HG02884 (cell line): ENCODE data around the gene RNF215.

Experiments used
- ATAC-seq: cut with Tn5 transposase; IDR thresholded peaks from one replicate; pipeline ENCODE4 v1.9.1; 2021; ENCODE audit warnings: mild to moderate bottlenecking, moderate library complexity; ENCODE audit not compliant: unreplicated experiment

RNF215 gene

DNA sequence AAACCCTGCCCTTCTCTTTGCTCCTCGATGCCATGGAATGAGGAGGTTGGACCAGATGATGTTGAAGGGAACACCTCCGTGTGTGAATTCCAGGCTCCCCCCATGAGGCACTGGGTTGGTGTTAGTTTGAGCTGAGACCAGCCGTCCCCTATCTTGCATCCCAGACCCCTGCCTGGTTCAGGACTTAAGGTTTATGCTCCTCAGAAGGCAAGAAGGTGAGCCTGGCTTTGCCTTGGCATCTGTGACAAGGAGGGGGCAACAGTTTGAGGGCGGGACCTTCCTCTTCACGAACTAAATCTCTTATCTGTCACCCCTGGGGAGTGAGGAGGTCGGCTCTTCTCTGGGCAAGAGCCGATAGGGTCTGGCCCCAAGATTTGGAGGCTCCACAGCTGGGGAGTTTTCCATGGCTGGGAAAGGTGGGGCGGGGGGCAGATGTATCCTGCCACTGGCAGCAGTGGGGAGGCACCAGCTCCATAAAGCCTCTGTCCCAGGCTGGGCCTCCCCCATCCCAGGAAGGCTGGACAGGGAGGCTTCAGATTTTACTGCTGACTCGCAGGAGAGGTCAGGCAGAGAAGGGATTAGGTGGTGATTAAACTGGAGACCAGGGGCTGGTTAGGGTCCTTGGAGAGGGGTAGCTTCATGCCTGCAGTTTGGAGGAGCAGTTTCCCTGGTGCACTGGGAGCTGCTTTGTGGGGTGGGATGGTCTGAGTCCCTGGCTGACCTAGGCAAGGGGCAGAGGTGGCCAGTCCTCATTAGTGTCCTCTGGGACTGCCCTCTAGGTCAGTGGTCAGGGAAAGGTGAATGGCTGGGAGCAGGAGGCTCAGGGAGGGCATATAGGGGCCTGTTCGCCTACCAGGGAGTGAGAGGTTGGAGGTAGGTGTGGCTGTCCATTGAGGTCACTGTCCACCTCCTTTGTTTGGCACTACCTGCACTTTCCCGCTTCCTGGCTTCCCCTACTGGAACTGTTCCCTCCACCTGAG is 10.7 kb upstream of the RNF215 start:
- no peak for ATAC-seq

- no peak for ATAC-seq
Observed at GRCh38 chr22:30396871-30397655, 9.9 kb upstream of the RNF215 start, which contains the start of gene SEC14L2. Gene SEC14L2 (plus strand): TSS chr22:30397018. CDS start chr22:30397117, 99 bp downstream.

GRCh38 chr22:30393885-30394284 is 6.7 kb upstream of the RNF215 start:
- no peak for ATAC-seq

DNA sequence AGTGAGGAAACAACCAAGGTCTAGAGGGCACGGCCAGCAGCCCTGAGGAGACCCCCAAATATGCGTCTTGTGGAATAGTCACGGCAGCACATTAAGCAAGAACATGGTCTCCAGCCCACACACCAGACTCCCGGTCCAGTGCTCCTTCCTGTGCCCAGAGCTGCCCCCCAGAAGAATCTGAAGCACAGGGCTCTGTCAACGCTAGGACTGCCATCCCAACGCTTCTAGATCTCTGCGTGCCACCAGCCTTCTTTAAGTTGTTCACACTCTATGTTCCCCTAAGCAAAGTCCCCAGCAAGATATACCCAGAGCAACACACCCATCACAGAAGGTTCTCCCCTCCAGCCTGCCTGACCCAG is 6.1 kb upstream of the RNF215 start:
- ATAC-seq: no peak

DNA sequence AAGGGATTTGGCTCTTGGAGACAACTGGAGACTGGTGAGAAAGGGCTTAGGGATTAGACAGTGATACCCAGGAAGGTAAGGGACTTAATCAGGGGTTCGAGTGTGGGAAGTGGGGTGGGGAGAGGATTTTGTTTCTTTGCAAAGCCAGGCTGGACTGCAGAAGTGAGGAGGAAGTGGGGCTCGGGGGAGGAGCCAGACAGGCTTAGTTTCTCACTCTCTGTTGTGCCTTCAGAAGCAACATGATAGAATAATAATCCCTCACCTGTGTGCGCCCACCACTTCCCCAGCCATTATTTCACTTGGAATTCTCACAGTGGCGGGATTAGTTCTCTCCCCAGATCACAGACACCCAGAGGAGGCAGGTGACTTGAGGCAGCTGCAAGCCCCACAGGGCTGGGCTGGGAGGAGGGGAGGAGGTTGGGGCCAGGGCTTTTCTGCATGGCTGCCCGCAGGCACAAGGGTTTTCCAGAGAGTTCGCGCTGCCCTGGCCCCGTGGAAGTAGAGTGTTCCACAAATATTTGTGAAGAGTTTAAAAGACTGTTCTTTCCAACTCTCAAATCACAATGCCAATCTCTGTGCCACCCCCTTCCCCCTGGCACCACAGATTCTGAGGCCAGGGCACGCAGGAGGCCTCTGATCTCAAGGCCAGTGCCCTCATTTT is 5.6 kb upstream of the RNF215 start:
- no peak for ATAC-seq

DNA sequence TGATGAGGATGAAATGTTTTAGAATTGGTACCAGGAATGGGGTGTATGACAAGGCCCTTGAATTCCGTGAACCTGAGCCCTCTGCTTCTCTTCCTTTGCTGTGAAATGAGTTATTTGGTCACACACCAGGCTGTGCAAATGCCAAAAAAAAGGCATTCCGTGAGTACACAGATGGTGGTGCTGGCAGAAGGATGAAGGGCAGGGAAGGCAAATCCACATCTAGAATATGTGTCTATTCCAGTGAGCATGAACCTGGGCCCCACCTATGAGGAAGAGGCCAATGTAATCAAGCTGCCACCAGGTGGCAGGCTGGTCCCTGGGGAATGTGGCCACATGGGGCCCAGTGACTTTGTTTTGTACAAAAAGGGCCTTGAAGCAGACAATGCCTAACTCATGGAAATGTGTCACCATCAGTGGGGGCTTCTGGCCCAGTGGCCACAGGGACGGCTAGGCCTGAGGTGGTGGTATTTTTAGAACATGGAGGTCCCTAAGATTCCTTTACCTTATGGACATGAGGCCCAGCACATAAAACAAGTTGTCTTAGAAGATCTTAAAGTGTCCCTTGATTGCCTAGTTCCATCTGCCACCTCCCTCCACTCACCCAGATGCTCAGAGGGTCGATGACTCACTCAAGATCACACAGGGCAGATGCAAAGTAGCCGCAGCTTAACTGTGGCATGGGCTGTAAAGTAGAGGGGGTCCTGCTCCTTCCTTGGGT is 3.9 kb upstream of the RNF215 start:
- no peak for ATAC-seq

GRCh38 chr22:30386608-30386959 is 627 bp downstream of the RNF215 start:
- no peak for ATAC-seq

DNA sequence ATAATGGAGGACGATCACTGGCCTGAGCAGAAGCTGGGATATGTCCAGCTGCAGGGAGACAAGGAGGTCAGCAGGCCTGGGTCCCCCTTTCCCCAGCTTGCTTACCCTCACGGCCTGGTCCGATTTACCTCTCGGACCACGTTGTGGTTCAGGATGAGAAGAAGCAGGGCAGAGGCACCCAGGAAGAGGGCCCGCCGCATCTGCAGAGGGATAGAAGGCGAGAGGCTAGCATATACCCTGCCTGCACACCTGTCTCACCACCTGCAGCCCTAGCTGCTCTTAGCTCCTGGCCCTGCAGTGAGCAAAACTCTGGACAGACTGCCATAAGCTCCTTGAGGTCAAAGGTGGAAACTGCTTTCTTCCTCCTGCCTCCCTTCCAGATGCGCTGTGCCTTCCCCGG is 1.3 kb downstream of the RNF215 start:
- no peak for ATAC-seq

GRCh38 chr22:30383061-30383460 is 4.2 kb downstream of the RNF215 start:
- ATAC-seq: no peak

GRCh38 chr22:30382340-30382739 is 4.9 kb downstream of the RNF215 start:
- ATAC-seq: no peak

DNA sequence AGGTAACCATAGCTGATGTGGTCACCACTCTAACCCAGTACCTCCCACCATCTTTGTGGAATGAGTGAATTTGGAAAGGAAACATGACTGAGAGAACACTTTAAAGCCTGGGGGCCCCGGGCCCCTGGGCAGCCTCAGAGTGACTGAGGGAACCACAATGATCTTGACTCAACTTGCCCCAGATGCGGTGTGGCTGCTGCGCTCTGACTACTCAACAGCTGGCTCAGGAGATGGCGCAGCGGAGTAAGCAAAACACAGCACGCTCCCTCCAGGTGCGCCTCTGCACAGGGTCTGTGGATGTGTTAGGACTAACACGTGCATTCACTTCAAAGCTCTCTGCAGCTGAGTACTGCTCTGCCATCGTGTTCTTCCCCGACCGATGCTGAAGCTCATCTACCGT is 5.9 kb downstream of the RNF215 start:
- no peak for ATAC-seq

- ATAC-seq: no peak
Observed at GRCh38 chr22:30380011-30380410, 7.2 kb downstream of the RNF215 start.

DNA sequence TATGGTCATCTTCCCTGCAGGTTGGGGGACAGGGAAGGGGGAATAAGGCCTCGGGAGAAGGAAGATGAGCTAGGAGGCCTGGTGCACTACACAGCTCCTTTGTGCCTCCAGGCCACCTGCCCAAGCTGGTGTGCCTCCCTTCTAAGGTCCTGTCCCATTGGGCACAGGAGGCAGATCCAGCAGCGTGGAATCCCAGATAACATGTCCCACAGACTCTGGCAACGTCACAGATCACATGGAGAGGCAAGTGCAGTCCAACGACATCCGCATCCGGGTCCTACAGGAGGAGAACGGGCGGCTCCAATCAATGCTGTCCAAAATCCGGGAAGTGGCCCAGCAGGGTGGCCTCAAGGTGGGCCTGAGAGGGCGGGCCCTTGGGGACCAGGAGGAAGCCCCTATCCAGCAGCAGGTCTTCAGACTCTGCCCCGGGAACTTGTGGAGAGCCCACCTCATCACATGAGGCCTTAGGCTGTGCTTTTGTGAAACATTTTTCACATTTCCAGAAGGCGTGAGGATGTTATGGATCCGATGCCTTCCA is 11.8 kb downstream of the RNF215 start:
- ATAC-seq: no peak

- no peak for ATAC-seq
Observed at GRCh38 chr22:30373331-30374325, 13.6 kb downstream of the RNF215 start.

DNA sequence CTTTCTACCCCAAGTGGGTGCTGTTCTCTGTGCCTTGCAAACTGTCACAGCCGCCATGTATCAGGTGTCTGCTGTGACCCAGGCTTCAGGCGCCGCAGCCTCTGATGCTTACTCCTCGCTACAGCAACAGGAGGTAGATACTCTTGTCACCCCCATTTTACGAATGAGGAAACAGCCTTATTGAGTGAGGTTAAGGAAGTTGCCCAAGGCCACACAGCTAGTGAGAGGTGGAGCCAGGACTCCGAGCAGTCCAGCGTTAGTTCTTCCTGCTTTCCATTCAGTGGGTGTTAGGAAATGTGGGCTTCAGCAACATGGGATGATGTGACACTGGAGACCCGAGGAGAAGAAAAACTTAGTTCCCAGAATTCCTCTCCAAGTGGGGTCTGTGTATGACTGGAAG is 14.3 kb downstream of the RNF215 start:
- no peak for ATAC-seq

DNA sequence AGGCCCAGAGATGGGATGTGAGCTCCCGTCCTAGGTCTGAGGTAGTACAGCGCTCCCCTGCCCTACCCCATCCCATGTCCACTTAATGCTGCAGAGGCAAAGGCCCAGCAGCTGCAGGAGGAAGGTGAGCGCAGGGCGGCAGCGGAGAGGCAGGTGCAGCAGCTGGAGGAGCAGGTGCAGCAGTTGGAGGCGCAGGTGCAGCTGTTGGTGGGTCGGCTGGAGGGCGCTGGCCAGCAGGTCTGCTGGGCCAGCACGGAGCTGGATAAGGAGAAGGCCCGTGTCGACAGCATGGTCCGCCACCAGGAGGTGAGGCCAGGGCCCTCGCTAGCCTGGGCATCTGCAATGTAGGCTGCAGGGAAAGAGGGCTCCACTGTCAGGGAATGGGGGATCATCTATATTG is 15.2 kb downstream of the RNF215 start:
- no peak for ATAC-seq

DNA sequence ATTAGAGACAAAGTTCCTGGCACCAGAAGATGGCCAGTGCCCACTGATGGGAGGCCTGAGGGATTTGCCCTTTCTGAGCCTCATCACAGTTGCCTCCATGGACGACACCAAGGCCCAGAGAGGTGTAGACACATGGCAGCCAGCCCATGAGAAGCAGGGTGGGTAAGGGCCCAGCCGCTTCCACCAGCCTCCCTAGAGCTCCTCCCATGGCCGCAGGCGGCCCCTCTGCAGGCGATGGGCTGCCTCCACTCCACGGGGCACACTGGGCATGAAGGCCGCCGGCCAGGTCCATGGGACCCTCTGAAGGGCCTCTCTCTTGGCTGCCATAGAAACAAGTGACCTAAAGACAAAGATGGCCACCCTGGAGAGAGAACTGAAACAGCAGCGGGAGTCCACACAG is 15.9 kb downstream of the RNF215 start:
- ATAC-seq: no peak

DNA sequence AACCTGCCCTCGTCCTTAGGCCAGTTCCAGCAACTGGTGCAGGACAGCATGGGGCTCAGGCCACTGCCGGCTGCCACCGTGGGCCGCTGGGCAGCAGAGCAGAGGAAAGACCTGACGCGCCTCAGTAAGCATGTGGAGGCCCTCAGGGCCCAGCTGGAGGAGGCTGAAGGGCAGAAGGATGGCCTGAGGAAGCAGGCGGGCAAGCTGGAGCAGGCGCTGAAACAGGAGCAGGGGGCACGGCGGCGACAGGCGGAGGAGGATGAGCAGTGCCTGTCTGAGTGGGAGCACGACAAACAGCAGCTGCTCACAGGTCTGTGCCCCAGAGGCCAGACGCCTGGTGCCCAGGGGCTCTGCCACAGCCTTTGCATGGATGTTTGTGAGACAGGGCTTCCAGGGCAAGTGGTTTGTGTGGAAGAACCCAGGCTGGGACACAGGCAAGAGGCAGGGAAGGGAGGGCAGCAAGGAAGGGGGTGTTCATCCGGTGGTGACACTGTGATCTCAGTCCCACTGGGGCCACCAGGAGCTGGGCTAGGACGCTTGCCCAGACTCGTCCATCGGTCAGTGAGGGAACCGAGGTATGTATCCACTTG is 16.5 kb downstream of the RNF215 start:
- ATAC-seq: no peak

DNA sequence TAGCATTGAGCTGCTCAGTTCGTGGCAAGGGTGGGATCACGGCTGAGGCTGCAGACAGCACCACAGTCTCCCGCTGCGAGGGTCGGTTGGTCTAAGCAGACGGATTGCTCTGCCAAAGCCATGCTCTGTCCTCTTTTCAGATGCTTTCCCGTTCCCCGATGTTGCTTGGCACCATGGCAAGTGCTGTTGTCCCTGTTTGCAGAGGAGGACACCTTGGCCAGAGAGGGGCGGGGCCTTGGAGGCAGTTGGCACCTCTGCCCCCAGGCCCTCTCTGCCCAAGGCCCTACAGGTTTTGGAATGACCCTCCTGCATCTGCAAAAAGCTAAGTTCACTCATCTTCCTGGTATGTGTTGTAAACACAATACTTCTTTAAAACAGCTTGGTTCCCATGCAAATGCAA is 18.8 kb downstream of the RNF215 start:
- no peak for ATAC-seq
